ENCODE data around the gene SLC9A1.

GRCh38 chr1:27101696-27102095, 53.2 kb downstream of the SLC9A1 start:
- no peak for TF ChIP-seq CTCF (IDR thresholded peaks at IDR 0.05)
- TF ChIP-seq POLR2A (IDR thresholded peaks at IDR 0.05): no peak
- TF ChIP-seq POLR2AphosphoS5 (IDR thresholded peaks at IDR 0.05): no peak
